H9 (cell line): ENCODE measurements around the gene HIPK2. TPM values are rescaled to one million over a fixed set of nuclear protein-coding genes. Genes with fewer than 3 reads are reported as not detected.

ENCODE experiments used
- DNase-seq: peaks from one replicate; pipeline ENCODE4 v3.0.0-alpha.2; 2017
- H2AFZ ChIP-seq: one replicate; pipeline ENCODE4 v1.6.1; 2013; ENCODE audit warnings: mild to moderate bottlenecking, low read length, control low read depth, moderate library complexity
- H2AK5ac ChIP-seq: 2 replicates; pipeline ENCODE4 v1.6.1; 2013; ENCODE audit warnings: low read length, control low read depth, mixed read lengths; ENCODE audit not compliant: insufficient read length
- H2BK120ac ChIP-seq: one replicate; pipeline ENCODE4 v1.6.1; 2013; ENCODE audit warnings: low read depth, mild to moderate bottlenecking, low read length, control low read depth, inconsistent platforms; ENCODE audit not compliant: poor library complexity, severe bottlenecking
- H2BK12ac ChIP-seq: 2 replicates; pipeline ENCODE4 v1.6.1; 2013; ENCODE audit warnings: low read length, control low read depth, mixed read lengths, low read depth; ENCODE audit not compliant: insufficient read length
- H2BK15ac ChIP-seq: 2 replicates; pipeline ENCODE4 v1.6.1; 2013; ENCODE audit warnings: low read depth, low read length, control low read depth
- H2BK20ac ChIP-seq: one replicate; pipeline ENCODE4 v1.6.1; 2013; ENCODE audit warnings: low read depth, mild to moderate bottlenecking, low read length, control low read depth, inconsistent platforms; ENCODE audit not compliant: poor library complexity, severe bottlenecking
- H2BK5ac ChIP-seq: 2 replicates; pipeline ENCODE4 v1.6.1; 2013; ENCODE audit warnings: low read length, control low read depth, mixed read lengths; ENCODE audit not compliant: insufficient read length
- H3K14ac ChIP-seq: 2 replicates; pipeline ENCODE4 v1.6.1; 2013; ENCODE audit warnings: low read length, control low read depth; ENCODE audit not compliant: insufficient read depth
- H3K18ac ChIP-seq: 2 replicates; pipeline ENCODE4 v1.6.1; 2013; ENCODE audit warnings: low read depth, mild to moderate bottlenecking, mixed read lengths, low read length, control low read depth; ENCODE audit not compliant: insufficient read length
- H3K23ac ChIP-seq: 2 replicates; pipeline ENCODE4 v1.6.1; 2013; ENCODE audit warnings: low read length, control low read depth, mixed read lengths, low read depth; ENCODE audit not compliant: insufficient read length
- H3K23me2 ChIP-seq: 2 replicates; pipeline ENCODE4 v1.6.1; 2013; ENCODE audit warnings: low read depth, mild to moderate bottlenecking, mixed read lengths, low read length, control low read depth; ENCODE audit not compliant: insufficient read length, poor library complexity, severe bottlenecking
- H3K27ac ChIP-seq: 2 replicates; pipeline ENCODE4 v1.5.1; 2013; ENCODE audit warnings: low read length, control low read depth, mixed read lengths, low read depth; ENCODE audit not compliant: insufficient read length
- H3K27me3 ChIP-seq: 2 replicates; pipeline ENCODE4 v1.6.1; 2013; ENCODE audit warnings: low read length, control low read depth, inconsistent platforms; ENCODE audit not compliant: insufficient read depth
- H3K4ac ChIP-seq: 2 replicates; pipeline ENCODE4 v1.6.1; 2013; ENCODE audit warnings: low read depth, mild to moderate bottlenecking, control low read depth, inconsistent platforms, low read length, moderate library complexity
- H3K4me1 ChIP-seq: 2 replicates; pipeline ENCODE4 v1.6.1; 2013; ENCODE audit warnings: low read length, control low read depth, inconsistent platforms; ENCODE audit not compliant: insufficient read depth
- H3K4me2 ChIP-seq: 2 replicates; pipeline ENCODE4 v1.6.1; 2013; ENCODE audit warnings: low read length, control low read depth, mixed read lengths; ENCODE audit not compliant: insufficient read length, insufficient read depth
- H3K56ac ChIP-seq: 2 replicates; pipeline ENCODE4 v1.6.1; 2013; ENCODE audit warnings: low read depth, mild to moderate bottlenecking, mixed read lengths, low read length, control low read depth; ENCODE audit not compliant: insufficient read length
- H3K79me1 ChIP-seq: 2 replicates; pipeline ENCODE4 v1.6.1; 2013; ENCODE audit warnings: low read depth, mild to moderate bottlenecking, moderate library complexity, low read length, control low read depth, inconsistent platforms; ENCODE audit not compliant: insufficient read depth, poor library complexity, severe bottlenecking
- H3K79me2 ChIP-seq: 2 replicates; pipeline ENCODE4 v1.6.1; 2013; ENCODE audit warnings: low read length, control low read depth, inconsistent platforms; ENCODE audit not compliant: insufficient read depth
- H3K9ac ChIP-seq: 2 replicates; pipeline ENCODE4 v1.6.1; 2013; ENCODE audit warnings: low read length, control low read depth, mixed read lengths; ENCODE audit not compliant: insufficient read length; ENCODE audit errors: extremely low read depth
- H3K9me3 ChIP-seq: one replicate; pipeline ENCODE4 v1.6.1; 2013; ENCODE audit warnings: low read depth, low read length, inconsistent platforms; ENCODE audit not compliant: control insufficient read depth
- H3T11ph ChIP-seq: one replicate; pipeline ENCODE4 v1.6.1; 2013; ENCODE audit warnings: mild to moderate bottlenecking, low read length, control low read depth, inconsistent platforms
- H4K20me1 ChIP-seq: one replicate; pipeline ENCODE4 v1.6.1; 2013; ENCODE audit not compliant: control insufficient read depth, insufficient read length, insufficient read depth
- H4K5ac ChIP-seq: 2 replicates; pipeline ENCODE4 v1.6.1; 2013; ENCODE audit warnings: low read depth, mild to moderate bottlenecking, mixed read lengths, low read length, control low read depth; ENCODE audit not compliant: insufficient read length
- H4K8ac ChIP-seq: replicated peaks from 2 replicates; pipeline ENCODE4 v1.6.1; 2013; ENCODE audit warnings: low read length, control low read depth, mixed read lengths, low read depth; ENCODE audit not compliant: insufficient read length
- H4K91ac ChIP-seq: 2 replicates; pipeline ENCODE4 v1.6.1; 2013; ENCODE audit warnings: low read depth, mild to moderate bottlenecking, moderate library complexity, mixed read lengths, low read length, control low read depth; ENCODE audit not compliant: insufficient read length
- H3K27ac Mint-ChIP-seq, 3 experiments: 2 replicates in 2 of 3; 3 replicates in 1 of 3; pipeline ENCODE4 v1.8.0; 2020 to 2021; ENCODE audit warnings: mixed read lengths in 3 of 3, mild to moderate bottlenecking in 1 of 3, moderate library complexity in 1 of 3
- H3K27me3 Mint-ChIP-seq: 2 replicates; pipeline ENCODE4 v1.8.0; 2021; ENCODE audit warnings: low read depth, mild to moderate bottlenecking, moderate library complexity, mixed read lengths
- H3K36me3 Mint-ChIP-seq, 3 experiments: 2 replicates in 2 of 3; 3 replicates in 1 of 3; pipeline ENCODE4 v1.8.0; 2020 to 2021; ENCODE audit warnings: low read depth in 3 of 3, mixed read lengths in 3 of 3; ENCODE audit not compliant: insufficient read depth in 1 of 3
- H3K4me1 Mint-ChIP-seq, 2 experiments: 2 replicates each; pipeline ENCODE4 v1.8.0; 2020; ENCODE audit warnings: mixed read lengths in 2 of 2
- H3K4me3 Mint-ChIP-seq, 2 experiments: 2 replicates in 1 of 2; 3 replicates in 1 of 2; pipeline ENCODE4 v1.8.0; 2020 to 2021; ENCODE audit warnings: mild to moderate bottlenecking in 2 of 2, mixed read lengths in 2 of 2, moderate library complexity in 1 of 2
- H3K9me3 Mint-ChIP-seq, 2 experiments: 2 replicates in 1 of 2; 3 replicates in 1 of 2; pipeline ENCODE4 v1.8.0; 2020; ENCODE audit warnings: mild to moderate bottlenecking in 2 of 2, mixed read lengths in 2 of 2, moderate library complexity in 1 of 2
- CTCF ChIP-seq: fragments of 200-600 bp; sonication (generic); conservative IDR thresholded peaks from 3 replicates; pipeline ENCODE4 v1.8.0; 2021; ENCODE audit warnings: antibody characterized with exemption, mild to moderate bottlenecking
- WGBS: extraction: QIAGEN DNeasy Blood & Tissue Kit; methylation state at CpG from one replicate; pipeline ENCODE4 v1.1.7; 2013; ENCODE audit warnings: missing lambda C conversion rate, low lambda C conversion rate, mixed read lengths; ENCODE audit not compliant: insufficient read length; ENCODE audit errors: extremely low coverage; 5-methylcytosine and 5-hydroxymethylcytosine counted together
- total RNA-seq: library from RNA; stranded (reverse); gene quantifications from 2 replicates; pipeline ENCODE4 v1.2.1, GENCODE V29; 2021

Gene HIPK2
- total RNA-seq, 1 experiment from 2014 or later: 21.9 TPM

- Histone ChIP-seq H3K27me3 (no peaks in the 10 kb centered on the region), H3K4me2 (no peak overlapping the region), H2BK12ac (no peak overlapping the region), H3K23me2 (no peaks in the 10 kb centered on the region), H2AK5ac (no peak overlapping the region), H2BK20ac (no peak overlapping the region), H2BK5ac (no peak overlapping the region), H4K5ac (no peak overlapping the region), H3K14ac (no peak overlapping the region), H3K79me2 (no peaks in the 10 kb centered on the region), H4K20me1 (no peaks in the 10 kb centered on the region), H3K56ac (no peak overlapping the region), H3K18ac (no peak overlapping the region), H3K9ac (no peak overlapping the region), H3K4ac (no peak overlapping the region), H3K79me1 (no peaks in the 10 kb centered on the region), H4K91ac (no peak overlapping the region), H2BK15ac (no peak overlapping the region), H3K4me1 (peaks cover 10% of the 10 kb centered on the region; the same call in 1 of the 2 replicates), H3T11ph (no peak overlapping the region), H3K27ac (no peak overlapping the region), H3K23ac (no peak overlapping the region), H3K9me3 (no peaks in the 10 kb centered on the region), H4K8ac (no peak overlapping the region), H2BK120ac (no peak overlapping the region), H2AFZ (no peak overlapping the region)
- peaks cover 2% of the 10 kb centered on the region; the same call in 1 of the 2 replicates for H3K27me3 Mint-ChIP-seq
- TF ChIP-seq CTCF: no peak
- H3K4me3 Mint-ChIP-seq: no peak overlapping the region
- no peaks in the 10 kb centered on the region for H3K36me3 Mint-ChIP-seq
- no peak for DNase-seq
- no CpG with 5 or more reads among the region's 6 CpGs for WGBS
- peaks cover 40 to 45% of the 10 kb centered on the region in 2 experiments for H3K4me1 Mint-ChIP-seq
- no peaks in the 10 kb centered on the region for H3K9me3 Mint-ChIP-seq
- H3K27ac Mint-ChIP-seq: no peak overlapping the region; a peak in 1 of 7 replicates
Observed at GRCh38 chr7:139656387-139656786, 121.4 kb downstream of the HIPK2 start.
